BJ (cell line): ENCODE results near the gene CCDC88C. TPM values are rescaled to one million over a fixed set of nuclear protein-coding genes. Genes with fewer than 3 reads are reported as not detected.

Experiments used
- CTCF ChIA-PET: fragments of 350-600 bp; formaldehyde crosslinking; extraction: SDS; loops from one replicate; lab custom pipeline; 2021; ENCODE audit warnings: antibody characterized with exemption, inconsistent platforms; lab: Yijun Ruan, JAX
- POLR2A ChIA-PET: fragments of 300-600 bp; sonication (Branson Sonifier 250); formaldehyde crosslinking; extraction: SDS; loops from one replicate; lab custom pipeline; 2021; ENCODE audit warnings: antibody characterized with exemption; lab: Charles Lee
- DNase-seq: peaks from one replicate; pipeline ENCODE4 v3.0.0-alpha.2; 2011; ENCODE audit warnings: low read depth
- H3K27me3 ChIP-seq: 2 replicates; pipeline ENCODE4 v1.6.0; 2011; ENCODE audit warnings: low read length; ENCODE audit not compliant: control insufficient read depth, insufficient read depth
- H3K36me3 ChIP-seq: 2 replicates; pipeline ENCODE4 v1.5.1; 2011; ENCODE audit warnings: low read length; ENCODE audit not compliant: control insufficient read depth, insufficient read depth
- H3K4me3 ChIP-seq: 2 replicates; pipeline ENCODE4 v1.5.1; 2011; ENCODE audit warnings: low read depth, mild to moderate bottlenecking, control low read depth, low read length
- CTCF ChIP-seq: IDR thresholded peaks from 2 replicates; pipeline ENCODE4 v1.5.1; 2011; ENCODE audit warnings: low read depth, mild to moderate bottlenecking, control low read depth, inconsistent platforms, low read length, moderate library complexity; ENCODE audit not compliant: insufficient read depth
- polyA plus RNA-seq: library from polyadenylated mRNA; depleted of rRNA; stranded (reverse); fragments of >200 nt; gene quantifications from 2 replicates; pipeline ENCODE4 v1.2.3, GENCODE V29; 2011

Gene CCDC88C
- polyA plus RNA-seq, 1 experiment, result not detected

GRCh38 chr14:91380610-91381371 is 36.8 kb downstream of the CCDC88C start:
- TF ChIP-seq CTCF, result no peak
- CTCF ChIA-PET, result no interaction called here
- POLR2A ChIA-PET, result no interaction called here
- H3K36me3 ChIP-seq, result no peaks in the 10 kb centered on the region
- no peak for DNase-seq
- no peak overlapping the region for H3K4me3 ChIP-seq
- peaks cover 6% of the 10 kb centered on the region for H3K27me3 ChIP-seq

GRCh38 chr14:91380123-91380522 is 37.5 kb downstream of the CCDC88C start:
- no peak overlapping the region for H3K4me3 ChIP-seq
- CTCF ChIA-PET, result no interaction called here
- H3K27me3 ChIP-seq, result peaks cover 9% of the 10 kb centered on the region
- POLR2A ChIA-PET, result no interaction called here
- TF ChIP-seq CTCF, result no peak
- no peaks in the 10 kb centered on the region for H3K36me3 ChIP-seq
- no peak for DNase-seq

GRCh38 chr14:91379579-91379932 is 38.1 kb downstream of the CCDC88C start:
- CTCF ChIA-PET, result no interaction called here
- Histone ChIP-seq H3K4me3 (no peak overlapping the region), H3K27me3 (peaks cover 13% of the 10 kb centered on the region), H3K36me3 (no peaks in the 10 kb centered on the region)
- TF ChIP-seq CTCF, result no peak
- no peak for DNase-seq
- POLR2A ChIA-PET, result no interaction called here

- POLR2A ChIA-PET, result no interaction called here
Measured at GRCh38 chr14:91378930-91379578, 38.6 kb downstream of the CCDC88C start.

More at GRCh38 chr14:91378930-91379578, 38.6 kb downstream of the CCDC88C start:
- H3K27me3 ChIP-seq, result peaks cover 15% of the 10 kb centered on the region
- DNase-seq, result no peak
- H3K36me3 ChIP-seq, result no peaks in the 10 kb centered on the region
- CTCF ChIA-PET, result no interaction called here
- H3K4me3 ChIP-seq, result no peak overlapping the region
- no peak for TF ChIP-seq CTCF
